AG09309 (cell line): ENCODE data around the gene RNF207.

Source experiments
- DNase-seq: peaks from one replicate; pipeline ENCODE4 v3.0.0-alpha.2; 2010; ENCODE audit warnings: low read depth
- H3K4me3 ChIP-seq: 2 replicates; pipeline ENCODE4 v1.5.1; 2011; ENCODE audit warnings: mild to moderate bottlenecking, low read depth, low read length, moderate library complexity; ENCODE audit not compliant: control insufficient read depth
- TF ChIP-seq, protein P1 (sequence below): IDR thresholded peaks from 2 replicates; pipeline ENCODE4 v1.5.1; 2011; ENCODE audit warnings: mild to moderate bottlenecking, low read depth, low read length, inconsistent platforms; ENCODE audit not compliant: insufficient read depth, control insufficient read depth; ENCODE audit errors: missing control alignments

Gene RNF207

DNA sequence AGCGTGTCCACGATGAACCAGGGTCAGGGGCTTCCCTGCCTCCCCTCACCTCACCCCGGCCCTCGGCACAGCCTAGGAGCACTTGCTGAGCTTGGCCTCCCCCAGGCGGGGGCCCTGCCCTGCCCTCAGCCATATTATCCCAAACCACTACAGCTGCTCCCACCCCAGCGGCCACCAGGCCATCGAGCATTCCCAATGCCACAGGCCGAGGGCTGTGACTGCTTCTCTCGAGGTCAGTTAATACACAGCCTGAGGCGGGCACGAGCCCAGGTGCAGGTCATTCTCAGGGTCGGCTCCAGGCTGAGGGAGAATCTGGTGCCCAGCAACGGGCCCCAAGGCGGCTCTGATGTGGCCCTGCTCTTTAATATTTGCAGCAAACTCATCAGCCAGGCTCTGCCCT is 63.4 kb downstream of the RNF207 start:
- TF ChIP-seq, protein P1, sequence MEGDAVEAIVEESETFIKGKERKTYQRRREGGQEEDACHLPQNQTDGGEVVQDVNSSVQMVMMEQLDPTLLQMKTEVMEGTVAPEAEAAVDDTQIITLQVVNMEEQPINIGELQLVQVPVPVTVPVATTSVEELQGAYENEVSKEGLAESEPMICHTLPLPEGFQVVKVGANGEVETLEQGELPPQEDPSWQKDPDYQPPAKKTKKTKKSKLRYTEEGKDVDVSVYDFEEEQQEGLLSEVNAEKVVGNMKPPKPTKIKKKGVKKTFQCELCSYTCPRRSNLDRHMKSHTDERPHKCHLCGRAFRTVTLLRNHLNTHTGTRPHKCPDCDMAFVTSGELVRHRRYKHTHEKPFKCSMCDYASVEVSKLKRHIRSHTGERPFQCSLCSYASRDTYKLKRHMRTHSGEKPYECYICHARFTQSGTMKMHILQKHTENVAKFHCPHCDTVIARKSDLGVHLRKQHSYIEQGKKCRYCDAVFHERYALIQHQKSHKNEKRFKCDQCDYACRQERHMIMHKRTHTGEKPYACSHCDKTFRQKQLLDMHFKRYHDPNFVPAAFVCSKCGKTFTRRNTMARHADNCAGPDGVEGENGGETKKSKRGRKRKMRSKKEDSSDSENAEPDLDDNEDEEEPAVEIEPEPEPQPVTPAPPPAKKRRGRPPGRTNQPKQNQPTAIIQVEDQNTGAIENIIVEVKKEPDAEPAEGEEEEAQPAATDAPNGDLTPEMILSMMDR: no peak
- no peak overlapping the region for H3K4me3 ChIP-seq
- no peak for DNase-seq

GRCh38 chr1:6269720-6270400 is 63.9 kb downstream of the RNF207 start:
- TF ChIP-seq, protein P1: no peak
- H3K4me3 ChIP-seq: no peak overlapping the region
- DNase-seq: no peak

GRCh38 chr1:6270401-6270800 is 64.5 kb downstream of the RNF207 start:
- no peak overlapping the region for H3K4me3 ChIP-seq
- no peak for DNase-seq
- TF ChIP-seq, protein P1: no peak
